ENCODE results near the gene NRP2.

The NRP2 gene

DNA sequence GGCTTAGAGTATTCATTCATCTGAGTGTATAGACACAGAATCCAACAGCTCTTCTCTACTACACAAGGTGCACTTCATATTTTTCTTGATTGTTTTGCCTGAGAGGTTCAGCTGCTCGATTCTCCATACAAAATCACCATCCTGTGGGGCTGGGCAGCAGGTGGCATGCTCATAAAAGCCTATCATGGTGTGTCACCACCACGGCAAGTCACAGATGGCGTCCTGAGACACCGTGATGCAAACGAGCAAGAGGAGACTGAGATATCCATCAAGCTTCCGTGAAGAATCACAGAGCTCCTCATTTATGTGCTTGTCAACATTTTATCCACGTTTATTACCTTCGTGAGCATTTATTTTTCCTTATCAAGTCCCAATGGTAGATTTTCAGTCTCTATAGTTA, 22.4 kb upstream of the NRP2 start:
- DNase-seq = no peak

DNA sequence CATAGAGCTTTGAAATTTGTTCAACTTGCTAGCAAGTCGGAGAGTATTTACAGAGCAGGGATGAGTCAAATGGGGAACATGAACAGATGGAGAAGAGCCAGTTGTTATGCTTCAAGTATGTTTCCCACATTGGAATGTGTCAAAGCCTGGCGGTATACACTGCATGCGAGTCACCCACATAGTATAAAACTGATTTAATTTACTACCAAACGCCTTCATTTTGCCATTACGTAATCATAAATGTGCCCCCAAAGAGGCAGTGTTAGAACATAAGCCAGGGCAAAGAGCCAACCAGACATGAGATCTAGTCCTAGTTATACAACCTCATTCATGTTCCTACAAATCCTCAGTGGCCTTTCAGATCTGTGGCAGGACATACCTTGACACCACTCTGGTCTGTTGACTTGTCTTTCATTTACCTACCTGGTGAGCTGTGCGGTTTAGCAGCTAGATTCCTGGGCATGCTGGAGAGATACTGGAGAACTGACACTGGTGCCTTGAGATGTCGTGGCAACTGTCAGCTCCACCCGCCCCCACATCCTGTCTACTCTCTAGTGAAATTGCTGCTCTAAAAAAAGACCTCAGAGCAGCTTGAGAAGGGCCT, 21.7 kb upstream of the NRP2 start:
- DNase-seq = peak in 1 of 2 donors; percentile 34

DNA sequence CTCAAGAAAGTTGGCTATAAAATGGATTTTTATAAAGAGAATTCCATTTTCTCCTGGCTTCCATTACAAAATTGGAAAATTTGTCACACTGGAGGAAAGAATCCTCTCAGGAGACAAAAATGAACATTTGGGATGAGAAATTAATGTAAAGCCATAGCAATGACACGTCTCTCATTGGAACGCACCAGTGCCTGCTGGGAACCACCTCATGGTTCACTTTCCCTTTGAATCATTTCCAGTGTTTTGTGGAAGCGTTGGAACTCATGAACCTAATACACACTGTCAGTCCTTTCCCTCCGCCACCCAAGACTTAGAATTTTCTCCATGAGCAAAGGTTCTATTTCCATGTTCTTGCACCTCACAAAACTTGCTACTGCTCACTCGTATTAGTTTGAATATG, 21.0 kb upstream of the NRP2 start:
- DNase-seq = no peak

DNA sequence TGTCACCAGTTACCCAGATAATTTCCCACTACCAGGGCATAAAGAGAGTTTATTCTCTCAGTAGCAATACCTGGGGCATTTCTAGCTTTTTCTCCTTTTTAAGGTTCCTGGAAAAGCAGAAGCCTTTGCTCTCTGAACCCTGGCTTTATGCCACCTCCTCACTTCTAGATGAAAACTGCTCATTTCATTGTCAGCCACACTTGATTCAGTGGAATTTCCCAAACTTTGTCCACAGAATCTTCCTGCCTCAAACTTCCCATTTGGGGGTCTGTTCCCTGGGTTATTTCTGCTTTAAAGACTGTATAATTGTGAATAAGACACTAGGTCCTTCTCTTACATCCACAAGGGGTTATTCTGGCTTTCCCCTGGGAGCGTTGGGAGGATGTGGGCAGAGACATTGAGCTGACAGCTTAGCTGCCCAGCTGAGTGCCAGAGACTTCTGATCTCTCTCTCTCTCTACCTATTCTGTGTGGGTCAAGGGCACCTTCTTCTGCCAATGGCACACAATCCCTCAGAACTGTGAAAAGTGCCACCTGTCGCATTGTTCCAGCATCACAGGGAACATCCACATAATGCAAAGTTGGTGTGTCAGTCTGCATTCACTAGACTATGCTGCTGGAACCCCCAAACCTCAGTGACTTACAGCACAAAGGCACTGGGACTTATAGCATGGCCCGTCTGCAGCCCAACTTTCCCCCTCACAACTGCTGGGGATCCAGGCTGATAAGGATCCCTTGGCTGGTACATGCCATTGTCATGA, 19.9 kb upstream of the NRP2 start:
- DNase-seq = no peak

DNA sequence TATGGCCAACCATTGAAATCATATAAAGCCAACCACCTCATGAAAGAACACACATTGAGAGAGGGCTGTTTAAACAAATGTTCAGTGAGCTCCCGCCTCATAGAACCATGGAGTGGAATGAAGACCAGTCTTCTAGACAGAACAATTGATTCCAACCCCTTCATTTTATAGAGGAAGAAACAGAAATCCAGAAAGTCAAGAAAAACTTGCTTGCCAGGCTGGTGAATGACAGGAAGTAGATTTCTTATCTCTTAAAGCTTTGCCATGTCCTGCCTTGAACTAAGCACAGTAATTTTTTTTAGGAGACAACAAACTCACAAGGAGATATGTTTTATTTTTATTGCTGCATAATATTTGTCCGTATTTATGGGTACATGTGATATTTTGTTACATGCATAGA, 16.5 kb upstream of the NRP2 start:
- no peak for DNase-seq

DNA sequence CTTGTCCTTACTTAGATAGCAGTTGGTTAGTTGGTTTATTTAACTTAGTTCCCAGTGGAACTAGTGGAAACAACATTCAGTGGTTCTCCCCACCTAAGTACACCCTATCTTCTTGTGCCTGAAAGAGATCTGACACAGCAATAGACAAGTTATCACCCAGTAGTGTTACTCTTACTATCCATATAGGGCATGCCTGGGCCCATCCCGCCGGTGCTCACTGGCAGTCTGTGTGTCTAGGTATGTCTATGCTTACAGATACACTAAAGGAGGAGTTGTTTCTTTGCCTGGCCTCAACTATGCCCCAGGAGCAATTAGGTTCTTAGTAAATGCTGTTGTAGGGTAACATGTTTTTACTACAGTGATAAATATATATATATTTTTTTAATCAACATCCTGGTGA, 12.0 kb upstream of the NRP2 start:
- DNase-seq = no peak

DNA sequence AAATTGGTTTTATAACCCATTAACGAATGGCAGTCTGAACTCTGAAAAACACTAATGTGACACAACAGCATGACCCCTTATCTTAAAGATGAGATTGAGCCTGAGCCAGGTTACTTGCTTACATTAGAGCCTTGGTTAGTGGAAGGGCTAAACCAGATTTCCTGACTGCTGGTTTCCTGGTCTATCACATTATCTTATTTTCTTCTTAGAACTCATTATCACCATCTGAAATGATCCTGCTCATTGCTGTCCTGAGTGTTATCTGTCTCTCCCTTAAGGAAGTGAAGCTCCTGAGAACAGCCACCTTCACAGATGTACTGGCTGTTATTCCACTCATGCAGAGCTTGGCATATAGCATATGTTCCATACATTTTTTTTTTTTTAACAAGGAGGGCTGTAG, 9.0 kb upstream of the NRP2 start:
- DNase-seq = no peak

DNA sequence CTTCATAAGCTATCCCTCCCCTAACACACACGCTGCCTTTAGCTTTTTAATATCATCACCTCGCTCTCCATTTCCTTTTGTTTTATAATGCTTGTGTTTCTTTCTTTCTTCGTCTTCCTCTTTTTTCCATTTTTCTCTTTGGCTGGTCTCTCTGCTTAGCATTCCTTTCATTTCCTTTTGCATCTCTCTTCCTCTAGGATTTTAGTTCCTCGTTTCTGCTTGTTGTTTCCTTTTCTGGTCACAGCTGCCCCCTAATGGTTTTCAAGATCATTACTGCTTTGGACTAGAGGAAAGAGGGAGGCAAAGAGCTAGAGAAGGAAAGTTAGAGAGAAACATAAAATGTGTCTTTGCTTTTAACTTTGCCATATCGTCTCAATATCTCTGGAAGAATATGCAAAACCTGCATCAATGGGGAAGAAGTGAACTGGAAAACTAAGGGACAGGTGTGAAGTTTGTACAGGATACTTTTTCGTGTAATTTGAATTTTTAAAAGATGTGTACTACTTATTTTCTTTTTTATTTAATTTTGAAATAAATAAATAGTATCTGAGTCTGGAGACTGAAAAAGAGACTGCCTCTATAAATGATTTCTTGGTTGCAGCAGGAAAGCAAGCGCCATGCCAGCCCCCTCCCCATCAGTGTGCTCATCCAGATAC, 6.3 kb upstream of the NRP2 start:
- DNase-seq = peak; percentile 36 to 51

DNA sequence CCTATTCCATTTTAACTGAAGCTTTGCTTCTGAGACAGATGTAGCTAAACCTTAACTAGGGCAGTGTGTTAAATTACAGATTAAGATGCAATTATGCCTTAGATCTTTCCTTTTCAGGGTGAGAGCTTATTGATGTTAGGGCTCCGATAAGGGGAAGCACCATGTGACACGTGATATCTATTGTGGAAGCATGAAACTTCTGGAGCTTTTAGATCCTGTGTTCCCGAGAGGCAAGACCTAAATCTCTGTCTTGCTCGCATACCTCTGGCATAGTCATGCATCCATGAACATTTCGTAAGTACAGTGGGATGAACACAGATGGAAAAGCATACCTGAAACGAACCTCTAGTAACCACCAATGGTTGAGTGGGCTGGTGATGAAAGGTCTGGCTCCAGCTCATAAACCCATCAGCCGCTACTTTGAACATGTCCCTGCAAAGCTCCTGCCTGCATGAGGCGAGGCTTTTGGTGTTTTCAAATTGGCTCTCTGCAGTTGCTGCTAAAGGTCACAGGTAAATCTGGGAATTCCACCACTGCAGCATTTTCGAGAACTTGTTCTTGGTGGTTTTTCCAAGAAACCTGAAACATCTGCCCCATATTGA, 3.7 kb upstream of the NRP2 start:
- DNase-seq = no peak

DNA sequence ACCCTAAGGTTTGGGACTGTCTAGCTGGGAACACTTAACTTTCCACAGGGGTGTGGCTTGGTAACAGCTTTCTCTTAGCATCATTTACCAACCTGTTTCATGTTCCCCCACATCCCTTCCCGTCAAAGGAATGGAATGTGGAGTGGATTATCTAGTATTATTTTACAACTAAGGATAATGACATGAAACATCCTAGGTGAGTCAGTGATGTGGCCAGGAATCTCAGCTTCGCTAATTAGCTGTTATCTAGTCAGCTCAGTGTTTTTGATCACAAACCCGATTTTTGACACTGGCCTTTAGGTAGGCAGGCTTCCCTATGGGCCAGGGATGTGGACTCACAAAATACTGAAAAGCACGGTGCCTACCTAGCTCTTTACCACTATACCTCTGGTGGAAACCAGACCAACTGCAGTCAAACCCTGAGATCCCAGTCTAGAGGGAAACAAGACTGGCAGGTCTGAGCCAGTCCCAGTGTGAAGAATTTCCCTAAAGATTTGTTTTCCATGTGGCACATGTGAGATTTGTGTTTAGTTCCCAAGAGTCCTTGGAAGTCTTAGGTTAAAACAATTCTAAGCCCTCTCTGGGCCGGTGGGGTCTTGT, 2.8 kb upstream of the NRP2 start:
- DNase-seq = no peak

DNA sequence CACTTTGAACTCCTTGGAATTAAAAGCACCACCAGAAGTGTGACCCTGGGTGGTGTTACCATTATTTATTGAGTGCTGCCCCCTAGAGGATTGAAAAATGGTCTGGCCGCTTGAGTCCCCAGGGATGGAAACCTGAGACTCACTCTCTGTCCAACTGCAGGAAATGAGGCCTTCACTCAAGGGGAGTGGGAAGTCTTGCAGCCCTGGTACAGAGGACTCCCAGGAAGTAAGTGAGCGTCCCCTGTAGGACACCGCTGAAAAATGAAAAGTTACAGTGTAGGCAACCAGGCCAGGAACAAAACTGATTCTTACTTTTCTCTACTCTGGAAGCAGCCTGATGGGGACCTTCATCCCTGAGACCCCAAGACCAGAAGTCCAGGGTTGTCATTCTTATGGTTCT, 2.2 kb upstream of the NRP2 start:
- DNase-seq = peak; percentile 71 to 74

DNA sequence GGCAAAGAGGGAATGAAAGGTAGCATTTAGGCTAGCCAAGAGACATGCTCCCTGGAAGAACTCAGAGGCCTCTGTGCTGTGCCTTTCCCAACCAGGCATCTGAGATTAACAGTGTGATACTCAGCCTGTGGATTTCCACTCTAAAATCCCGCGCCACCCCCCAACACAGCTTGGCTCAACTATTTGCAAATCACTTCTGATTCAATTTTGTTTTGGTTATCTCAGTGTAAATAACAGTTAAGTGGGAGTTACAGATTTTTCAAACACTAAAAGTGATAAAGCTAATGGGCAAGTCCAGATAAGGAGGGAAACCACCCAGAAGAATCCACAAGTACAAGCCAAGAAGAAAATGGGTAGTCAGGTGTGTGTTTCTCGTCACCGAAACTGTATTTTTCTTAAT, 1.4 kb upstream of the NRP2 start:
- no peak for DNase-seq

DNA sequence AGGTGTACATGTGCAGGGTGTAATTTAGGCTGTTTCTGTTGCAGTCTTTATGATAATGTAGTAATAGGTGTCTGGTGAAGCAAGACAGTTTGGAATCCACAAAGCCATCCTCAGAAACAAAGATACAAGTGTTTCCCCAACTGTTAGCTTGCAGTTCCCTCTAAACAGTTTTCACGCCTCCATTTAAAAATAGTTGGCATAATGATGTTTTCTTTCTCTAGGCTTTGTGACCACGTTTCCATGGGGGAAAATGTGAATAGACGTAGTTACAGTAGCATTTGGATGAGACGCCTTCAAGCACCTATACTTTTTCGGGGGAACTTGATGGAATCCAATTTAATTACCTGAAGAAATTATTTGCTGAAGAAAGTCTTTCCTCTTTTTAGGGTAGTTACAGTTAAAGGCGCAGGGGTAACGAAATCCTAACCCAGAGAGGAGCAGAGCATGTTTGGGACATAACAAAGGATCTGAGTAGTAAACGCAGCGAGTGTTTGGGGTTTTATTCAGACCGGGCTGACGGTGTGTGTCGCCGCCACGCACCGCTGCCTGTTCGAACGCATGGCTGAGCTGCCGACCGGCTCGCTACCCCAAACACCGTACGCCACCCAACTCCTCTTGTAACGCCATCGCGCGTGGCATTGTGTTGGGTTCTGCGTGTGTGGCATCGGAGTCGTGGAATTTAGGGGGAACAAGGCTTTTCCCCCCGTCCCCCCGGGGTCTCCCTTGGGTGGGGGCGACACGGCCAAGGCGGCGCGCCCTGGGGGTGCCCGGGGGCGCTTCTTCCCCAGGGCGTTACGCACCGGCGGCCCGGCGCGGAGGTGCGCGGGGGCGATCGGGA, 681 bp upstream of the NRP2 start:
- no peak for DNase-seq

DNA sequence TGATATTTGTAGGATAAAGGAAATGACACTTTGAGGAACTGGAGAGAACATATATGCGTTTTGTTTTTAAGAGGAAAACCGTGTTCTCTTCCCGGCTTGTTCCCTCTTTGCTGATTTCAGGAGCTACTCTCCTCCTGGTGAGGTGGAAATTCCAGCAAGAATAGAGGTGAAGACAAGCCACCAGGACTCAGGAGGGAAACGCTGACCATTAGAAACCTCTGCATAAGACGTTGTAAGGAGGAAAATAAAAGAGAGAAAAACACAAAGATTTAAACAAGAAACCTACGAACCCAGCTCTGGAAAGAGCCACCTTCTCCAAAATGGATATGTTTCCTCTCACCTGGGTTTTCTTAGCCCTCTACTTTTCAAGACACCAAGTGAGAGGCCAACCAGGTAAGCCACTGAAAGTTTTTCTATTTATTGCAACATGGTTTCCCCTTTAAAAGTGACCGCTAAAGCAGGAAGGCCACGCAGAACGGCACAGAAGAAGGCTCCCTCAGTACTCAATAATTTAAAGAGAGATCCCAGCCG, 735 bp downstream of the NRP2 start:
- DNase-seq = no peak

DNA sequence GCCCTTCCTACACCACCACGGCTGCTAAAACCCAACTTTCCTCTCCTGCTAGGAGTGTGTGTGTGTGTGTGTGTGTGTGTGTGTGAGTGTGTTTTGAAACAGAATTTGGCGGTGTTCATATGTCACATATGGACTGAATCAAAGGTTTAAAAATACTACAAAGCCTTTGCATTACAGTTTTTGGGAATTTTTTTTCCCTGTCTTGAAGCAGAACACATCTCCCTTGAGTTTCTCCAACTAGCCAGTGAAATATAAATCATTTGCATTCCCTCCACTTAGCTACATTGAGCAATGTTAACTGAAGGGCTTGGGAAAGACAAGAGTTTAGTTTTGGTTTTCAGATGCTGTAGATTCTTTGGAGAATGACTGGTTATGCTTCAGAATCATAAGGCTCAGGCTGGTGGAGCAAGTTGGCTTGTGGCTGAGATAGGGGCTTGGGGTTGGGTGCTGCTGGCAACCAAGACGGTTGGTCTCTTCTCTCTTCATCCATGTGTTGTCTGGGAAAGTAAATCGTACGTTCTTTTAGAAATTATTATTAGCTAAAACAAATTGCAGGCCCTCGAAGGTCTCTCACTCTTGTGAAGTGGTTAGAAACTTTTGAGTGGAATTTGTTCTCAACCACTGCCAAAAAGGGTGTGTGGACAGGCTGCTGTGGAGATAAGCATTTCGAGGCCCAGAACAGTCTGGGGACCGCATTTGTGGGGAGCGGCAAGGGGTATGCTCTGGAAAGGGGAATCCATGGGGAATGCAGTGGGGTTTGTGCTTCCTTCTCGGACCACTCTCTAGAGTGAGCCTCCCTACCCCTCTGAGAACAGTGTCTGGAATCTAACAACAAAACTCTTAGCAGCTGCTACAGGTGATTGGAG, 1.4 kb downstream of the NRP2 start:
- DNase-seq = no peak

DNA sequence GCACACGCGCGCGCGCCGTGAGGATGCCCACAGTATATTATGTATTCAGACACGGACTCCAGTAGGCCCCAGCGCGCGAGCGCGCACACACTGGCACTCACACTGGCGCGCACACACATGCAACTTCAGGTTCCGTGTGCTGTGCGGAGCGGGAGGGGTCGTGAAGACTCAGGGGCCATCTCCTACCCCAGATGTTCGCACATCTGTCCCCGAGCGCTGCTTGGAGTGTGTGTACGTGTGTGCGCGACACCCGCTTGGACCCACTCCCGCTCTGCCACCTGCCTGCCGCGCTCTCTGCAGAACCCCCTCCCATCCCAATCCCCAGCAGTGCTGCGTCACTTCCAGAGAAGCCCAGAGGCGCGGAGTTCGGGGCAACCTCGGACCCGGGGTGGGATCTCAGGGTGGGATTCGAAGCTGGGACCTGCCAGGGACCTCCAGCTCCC, 2.6 kb downstream of the NRP2 start:
- peak in 1 of 2 donors; percentile 46 for DNase-seq

DNA sequence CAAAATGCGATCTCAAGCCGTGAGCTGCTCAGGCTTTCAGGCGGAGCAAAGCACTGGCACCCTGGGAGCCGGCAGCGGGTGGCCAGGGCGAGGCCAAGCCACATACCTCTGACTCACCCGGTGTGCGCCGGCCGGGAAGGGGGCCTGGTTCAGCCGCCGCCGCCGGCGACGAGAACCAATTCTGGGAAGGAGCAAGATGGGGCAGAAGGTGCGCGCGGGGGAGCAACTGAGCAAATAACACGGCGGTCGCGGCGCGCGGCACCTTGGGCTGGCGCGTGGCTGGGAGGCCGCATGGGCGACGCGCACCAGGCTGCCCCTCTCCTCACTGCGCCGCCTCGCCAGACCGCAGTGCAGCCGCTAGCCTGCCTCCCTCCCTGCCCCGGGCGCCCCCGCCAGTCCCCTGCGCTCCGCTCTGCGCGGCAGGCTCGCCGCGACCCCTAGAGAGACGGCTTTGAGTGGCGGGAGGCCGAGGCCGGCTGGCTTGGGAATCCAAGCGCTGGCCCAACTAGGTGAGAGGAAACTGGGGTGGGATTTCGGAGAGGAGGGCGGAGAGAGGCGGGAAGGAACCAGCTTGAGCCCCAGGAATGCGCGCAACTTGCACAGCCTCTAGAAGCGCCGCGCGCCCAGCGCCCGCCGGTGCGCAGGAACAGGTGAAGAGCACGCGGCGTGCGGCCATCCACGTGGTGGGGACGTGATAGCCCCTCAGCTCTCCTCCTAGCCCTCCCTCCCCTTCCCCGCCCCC, 3.2 kb downstream of the NRP2 start:
- DNase-seq = peak in 1 of 2 donors; percentile 37

DNA sequence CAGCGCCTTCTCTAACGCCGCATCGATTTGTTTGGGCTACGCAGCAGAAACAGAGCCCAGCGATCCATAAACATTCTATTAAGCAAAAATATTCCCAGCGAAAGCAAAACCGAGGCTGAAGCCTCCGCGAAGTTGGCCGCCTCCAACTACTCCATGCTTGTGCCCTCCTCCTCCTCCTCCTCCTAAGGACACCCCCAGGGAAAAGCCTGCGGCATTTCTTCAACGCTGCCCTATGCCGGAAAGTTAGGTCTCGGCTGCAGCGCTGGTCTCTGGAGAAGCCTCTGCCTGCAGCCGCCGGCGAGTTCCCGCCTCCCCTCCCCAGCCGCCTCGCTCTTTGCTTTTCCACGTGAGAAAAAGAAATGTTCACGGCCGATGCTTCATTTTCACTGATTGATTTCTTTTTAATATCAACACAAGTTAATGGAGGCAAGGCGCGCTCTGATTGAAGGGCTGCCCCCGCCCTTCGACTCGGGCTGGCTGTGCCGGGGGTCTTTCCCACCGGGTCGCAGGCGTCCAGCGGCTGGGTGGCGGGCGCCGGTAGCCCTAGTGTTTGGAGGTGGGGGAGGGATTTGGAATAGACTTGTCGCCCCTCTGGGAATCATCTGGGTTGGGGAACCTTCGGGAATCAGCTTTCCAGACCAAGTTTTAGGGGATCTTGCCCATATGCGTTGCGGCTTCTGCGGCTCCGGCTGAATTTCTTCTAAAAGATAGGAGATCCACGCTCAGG, 3.9 kb downstream of the NRP2 start:
- no peak for DNase-seq

Data from inflammatory macrophage (primary cell).